HG02943 (cell line): Measurements from ENCODE around the gene TRIM15.
"Not testable (repeated sequence)": the region's sequence is repeated elsewhere in the genome, so short reads cannot be mapped to it uniquely, and the experiment has no call there.

Source experiments
- ATAC-seq: cut with Tn5 transposase; IDR thresholded peaks from one replicate; pipeline ENCODE4 v1.9.1; 2021; ENCODE audit warnings: mild to moderate bottlenecking, low read depth, moderate library complexity; ENCODE audit not compliant: unreplicated experiment

Gene TRIM15

DNA sequence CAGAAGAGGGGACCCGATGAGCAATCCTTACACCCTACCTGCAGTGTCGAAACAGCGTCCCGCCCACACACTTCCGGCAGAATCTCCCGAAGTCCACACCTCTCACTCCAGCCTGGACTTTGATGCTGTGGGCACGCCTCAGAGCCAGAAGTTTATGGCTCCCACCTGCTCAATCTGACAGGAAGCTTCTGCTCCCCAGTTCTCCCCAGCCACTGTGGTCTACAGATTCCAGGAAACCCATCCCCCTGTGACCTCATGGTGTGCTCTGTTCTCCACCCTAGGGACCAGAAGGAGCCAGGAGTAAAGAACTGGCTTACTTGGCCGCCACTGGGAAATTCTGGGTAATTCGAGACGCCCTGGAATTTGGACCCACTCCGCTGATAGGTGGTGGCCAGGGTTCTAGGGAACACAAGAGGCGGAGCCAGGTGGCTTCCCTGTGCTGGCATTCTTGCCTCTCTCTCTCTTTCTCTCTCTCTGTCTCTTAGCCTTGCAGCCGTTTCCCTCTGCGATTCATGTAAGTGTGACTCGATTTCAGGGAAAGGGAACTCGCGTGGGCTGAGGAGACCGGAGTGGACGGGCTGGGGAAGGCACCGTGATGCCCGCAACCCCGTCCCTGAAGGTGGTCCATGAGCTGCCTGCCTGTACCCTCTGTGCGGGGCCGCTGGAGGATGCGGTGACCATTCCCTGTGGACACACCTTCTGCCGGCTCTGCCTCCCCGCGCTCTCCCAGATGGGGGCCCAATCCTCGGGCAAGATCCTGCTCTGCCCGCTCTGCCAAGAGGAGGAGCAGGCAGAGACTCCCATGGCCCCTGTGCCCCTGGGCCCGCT, at the start of gene TRIM15:
Gene TRIM15, plus strand, starts transcription at position 457 of the 828 bp plus-strand sequence. Its CDS starts 139 bp downstream, at position 596.
- no peak for ATAC-seq

- ATAC-seq: no peak
Observed at GRCh38 chr6:30113841-30114240, 49.5 kb upstream of the TRIM15 start.

GRCh38 chr6:30116724-30117123, 46.6 kb upstream of the TRIM15 start:
- no peak for ATAC-seq

- ATAC-seq: not testable (repeated sequence)
Observed at GRCh38 chr6:30118691-30119090, 44.7 kb upstream of the TRIM15 start.

DNA sequence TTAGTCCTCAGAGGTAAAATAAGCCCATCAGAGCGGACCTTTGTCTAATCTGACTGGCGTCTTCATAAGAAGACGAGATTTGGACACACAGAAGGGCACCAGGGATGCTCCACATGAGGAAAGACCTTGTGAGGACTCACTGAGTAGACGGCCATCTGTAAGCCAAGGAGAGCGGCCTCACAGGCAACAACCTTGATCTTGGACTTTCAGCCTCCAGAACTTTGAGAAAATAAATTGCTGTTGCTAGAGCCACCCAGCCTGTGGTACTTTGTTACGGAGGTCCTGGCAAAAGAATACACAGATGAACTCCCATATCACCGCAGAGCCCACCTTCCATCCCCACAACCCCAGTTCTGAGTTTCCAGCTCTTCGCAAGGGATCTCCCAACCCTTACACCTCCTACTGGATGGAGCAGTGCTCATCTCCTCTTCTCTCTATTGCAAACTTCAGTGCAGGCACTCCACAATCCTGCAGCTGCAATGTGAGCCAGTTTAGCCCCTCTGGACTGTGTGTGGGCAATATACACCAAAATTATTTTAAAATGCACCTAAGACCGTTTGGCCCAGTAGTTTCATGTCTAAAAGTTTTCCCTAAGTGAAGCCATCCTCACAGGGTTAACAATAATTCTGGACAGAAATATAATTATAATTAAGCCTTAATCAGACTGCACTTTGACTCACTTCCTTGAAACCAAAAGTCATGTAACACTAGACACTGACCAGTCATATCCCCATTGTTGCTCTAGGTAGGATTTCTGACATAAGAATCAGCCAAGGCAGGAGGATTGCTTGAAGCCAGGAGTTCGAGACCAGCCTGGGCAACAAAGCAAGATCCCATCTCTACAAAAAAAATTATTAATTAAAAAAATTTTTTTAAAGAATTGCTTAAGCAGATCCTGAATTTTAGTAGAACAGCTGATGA, 41.6 kb upstream of the TRIM15 start:
- ATAC-seq: no peak

DNA sequence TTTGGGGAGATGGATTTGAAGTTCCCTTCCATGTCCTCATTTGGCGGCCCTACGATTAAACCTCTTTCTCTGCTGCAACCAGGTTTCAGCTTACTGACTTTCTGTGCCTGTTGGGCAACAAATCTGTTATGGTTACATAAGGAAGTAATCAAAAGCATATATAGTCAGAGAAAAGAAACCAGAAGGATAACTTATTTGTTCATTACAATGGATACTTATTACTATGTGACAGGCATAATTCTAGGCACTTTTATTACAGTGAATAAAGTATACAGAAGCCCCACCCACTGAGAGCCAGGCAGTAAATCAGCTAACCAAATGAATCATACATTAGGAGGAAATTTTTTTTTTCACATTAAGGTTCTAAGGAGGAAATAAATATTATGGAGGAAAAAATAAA, 40.8 kb upstream of the TRIM15 start:
- no peak for ATAC-seq

GRCh38 chr6:30127238-30128093, 35.9 kb upstream of the TRIM15 start:
- ATAC-seq: no peak

GRCh38 chr6:30129265-30130178, 33.8 kb upstream of the TRIM15 start:
- no peak for ATAC-seq

DNA sequence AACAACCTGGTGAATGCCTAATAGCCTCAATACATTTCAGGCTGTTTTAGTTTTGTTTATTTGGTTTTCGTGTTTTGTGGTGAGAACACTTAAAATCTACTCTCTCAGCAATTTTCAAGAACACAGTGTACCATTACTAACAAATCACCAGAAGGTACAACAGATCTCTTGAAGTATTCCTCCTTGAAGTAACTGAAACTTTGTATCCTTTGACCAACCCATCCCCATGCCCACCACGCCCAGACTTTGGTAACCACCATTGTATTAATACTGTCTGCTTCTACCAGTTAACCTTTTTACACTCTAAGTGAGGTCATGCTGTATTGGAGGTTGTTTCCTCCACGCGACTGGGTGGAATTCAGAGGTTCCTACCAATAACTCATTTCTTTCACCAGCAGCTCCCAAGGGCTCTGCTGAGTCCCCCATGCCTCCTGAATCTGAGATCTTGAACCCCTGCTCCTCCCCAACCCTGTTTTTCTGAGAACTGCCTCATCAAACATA, 33.1 kb upstream of the TRIM15 start:
- no peak for ATAC-seq

DNA sequence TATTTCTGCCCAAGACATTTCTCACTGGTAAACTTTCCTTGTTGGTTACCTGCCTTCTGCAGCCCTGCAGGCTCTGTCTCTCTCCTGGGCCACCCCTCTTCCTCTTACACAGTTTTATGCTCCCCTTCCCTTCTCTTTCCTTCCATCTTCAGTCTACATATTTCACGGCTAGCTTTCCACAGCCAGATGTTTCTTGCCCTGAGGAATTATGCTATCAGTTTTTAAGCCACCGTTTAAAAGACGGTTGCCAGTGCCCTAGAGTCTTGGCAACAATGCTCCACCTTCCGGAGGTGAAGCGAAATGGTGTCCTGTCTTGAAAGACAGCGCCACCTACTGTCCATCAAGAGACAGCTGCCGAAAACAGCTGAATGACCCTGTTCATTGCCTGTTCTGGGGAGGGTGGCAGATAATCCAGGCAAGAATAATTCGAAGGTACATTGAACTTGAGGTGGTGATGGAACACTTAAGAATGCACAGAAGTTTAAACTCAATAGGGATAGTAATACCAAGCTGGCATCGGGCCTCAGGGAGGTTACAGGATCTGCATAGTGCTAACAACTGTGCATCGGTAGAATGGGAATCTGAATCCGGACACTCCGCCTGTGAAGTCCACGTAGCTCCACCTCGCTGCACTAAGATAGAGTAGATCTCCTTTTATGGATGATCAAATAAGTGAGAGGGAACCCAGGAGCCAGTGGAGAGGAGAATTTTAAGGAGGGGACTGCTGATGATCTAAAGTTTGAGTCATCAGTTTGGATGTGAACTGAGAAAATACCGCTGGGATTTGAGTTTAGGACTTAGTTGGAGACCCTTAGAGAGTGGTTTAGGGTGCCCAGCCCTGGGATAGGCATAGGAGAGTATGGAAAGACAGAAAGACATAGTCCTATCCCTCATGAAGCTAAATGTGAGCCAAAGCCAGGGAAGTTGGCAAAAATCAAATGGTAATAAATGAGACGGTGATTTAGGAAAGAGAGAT, 32.2 kb upstream of the TRIM15 start:
- ATAC-seq: no peak

DNA sequence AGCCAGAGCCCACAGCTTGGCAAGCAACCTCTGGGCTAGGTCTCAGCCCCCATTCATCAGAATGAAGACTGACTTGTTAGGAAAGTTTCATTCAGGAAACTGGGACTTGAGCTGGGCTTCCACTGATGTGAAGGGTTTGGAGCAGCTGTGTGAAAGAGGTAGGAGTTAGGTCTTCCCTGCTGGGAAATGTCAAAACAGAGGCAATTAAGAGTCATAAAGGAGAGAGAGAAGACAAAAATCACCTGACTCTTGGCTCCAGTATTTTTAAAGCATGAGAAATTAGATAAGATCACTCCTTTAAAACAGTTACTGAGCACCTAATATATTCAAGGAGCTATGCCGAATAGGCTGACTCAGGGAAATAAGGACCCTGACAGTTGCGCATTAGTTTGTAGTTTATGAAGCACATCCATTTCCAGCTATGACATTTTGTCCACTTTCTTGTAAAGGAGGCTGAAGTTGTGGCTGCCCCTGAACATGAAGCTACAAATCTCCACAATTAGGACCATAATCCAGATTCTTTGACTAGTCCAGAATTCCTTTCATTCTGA, 31.3 kb upstream of the TRIM15 start:
- ATAC-seq: no peak

DNA sequence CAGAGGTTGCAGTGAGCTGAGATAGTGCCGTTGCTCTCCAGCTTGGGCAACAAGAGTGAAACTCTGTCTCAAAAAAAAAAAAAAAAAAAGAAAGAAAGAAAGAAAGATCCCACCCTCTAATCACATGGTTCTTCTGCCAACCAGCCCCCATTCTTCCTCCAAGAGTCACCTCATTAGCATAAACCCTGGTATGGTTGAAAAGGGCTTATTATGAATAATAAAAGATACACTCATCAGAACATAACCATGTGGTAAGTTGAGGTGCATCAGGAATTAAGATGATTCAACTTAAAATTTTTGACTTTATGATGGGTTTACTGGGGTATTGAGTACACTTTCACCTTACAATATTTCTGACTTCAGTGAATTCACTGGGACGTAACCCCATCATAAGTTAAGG, 28.2 kb upstream of the TRIM15 start:
- ATAC-seq: no peak

DNA sequence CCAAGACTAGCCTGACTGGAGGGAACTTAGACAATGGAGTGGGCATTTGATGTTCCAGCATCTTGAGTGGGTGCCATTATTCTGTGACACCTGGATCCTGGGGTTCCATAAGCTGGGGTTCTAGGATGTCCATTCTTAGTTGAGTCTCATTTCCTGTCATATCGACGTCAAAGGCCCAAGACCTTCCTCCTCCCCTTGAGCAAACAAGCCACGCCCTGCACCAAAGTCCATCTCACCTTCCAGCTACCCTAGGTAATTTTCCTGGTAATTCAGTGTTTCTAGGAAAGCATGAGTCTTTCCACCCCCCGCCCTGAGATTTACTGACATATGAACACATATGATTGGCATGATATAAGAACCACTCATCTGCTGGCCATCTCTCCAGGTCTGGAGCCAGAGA, 27.6 kb upstream of the TRIM15 start, which contains the start of gene TRIM40:
Gene TRIM40, plus strand, starts transcription at position 384 of the 400 bp plus-strand sequence. CDS start 897 bp downstream, outside the sequence.
- ATAC-seq: no peak

GRCh38 chr6:30136570-30137286, 26.6 kb upstream of the TRIM15 start:
- ATAC-seq: no peak

DNA sequence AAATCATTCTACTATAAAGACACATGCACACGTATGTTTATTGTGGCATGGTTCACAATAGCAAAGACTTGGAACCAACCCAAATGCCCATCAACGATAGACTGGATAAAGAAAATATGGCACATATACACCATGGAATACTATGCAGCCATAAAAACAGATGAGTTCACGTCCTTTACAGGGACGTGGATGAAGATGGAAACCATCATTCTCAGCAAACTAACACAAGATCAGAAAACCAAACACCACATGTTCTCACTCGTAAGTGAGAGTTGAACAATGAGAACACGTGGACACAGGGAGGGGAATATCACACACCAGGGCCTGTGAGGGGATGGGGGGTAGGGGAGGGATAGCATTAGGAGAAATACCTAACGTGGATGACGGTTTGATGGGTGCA, 23.1 kb upstream of the TRIM15 start:
- not testable (repeated sequence) for ATAC-seq

- no peak for ATAC-seq
Observed at GRCh38 chr6:30142665-30143064, 20.7 kb upstream of the TRIM15 start.

DNA sequence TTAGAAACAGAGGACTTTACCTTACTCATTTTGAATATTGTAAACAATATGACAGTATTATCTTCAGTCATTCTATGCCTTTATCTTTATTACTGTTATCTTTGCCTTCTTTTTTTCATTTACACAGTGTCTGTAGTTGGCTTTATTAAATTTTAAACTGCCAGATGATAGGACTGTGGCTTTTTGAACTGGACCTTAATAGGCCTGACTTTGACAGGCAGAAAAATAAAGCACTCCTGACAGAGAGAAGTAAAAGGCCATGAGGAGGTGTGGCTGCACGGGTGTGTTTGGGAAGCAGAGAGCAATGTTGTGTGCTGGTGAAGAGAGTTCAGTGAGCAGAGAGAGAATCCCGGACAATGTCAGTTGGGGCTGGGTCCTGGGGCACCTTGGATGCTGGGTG, 19.6 kb upstream of the TRIM15 start:
- ATAC-seq: no peak
